ENCODE measurements around the gene SLC4A7.

DNA sequence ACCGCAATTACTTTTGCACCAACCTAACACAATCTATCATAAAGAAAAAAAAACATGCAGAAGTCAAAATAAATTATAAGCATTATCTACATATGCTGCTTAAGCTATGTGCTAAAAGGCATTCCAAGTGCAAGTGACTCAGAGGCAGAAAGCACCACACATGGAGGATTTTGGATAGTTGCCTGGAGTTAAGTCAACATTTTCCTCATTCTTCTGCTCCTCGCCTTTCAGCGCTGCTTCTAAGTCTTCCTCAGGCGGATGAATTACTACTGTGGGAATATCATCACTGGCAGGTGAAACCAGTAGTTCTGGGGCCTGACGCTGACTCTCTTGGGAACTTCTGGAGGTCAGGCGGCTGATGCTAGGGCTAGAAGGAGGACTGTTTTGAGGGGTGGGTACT, 53.1 kb downstream of the SLC4A7 start:
- TF ChIP-seq FOSL2 (IDR thresholded peaks at IDR 0.05; ENCODE audit: borderline replicate concordance, low read depth): peak; percentile 92
- peak; percentile 19; the same call in 1 of the 2 replicates for TF ChIP-seq TAF1 (IDR thresholded peaks at IDR 0.05; ENCODE audit: borderline replicate concordance, low read depth, low read length)
- TF ChIP-seq, protein P1, sequence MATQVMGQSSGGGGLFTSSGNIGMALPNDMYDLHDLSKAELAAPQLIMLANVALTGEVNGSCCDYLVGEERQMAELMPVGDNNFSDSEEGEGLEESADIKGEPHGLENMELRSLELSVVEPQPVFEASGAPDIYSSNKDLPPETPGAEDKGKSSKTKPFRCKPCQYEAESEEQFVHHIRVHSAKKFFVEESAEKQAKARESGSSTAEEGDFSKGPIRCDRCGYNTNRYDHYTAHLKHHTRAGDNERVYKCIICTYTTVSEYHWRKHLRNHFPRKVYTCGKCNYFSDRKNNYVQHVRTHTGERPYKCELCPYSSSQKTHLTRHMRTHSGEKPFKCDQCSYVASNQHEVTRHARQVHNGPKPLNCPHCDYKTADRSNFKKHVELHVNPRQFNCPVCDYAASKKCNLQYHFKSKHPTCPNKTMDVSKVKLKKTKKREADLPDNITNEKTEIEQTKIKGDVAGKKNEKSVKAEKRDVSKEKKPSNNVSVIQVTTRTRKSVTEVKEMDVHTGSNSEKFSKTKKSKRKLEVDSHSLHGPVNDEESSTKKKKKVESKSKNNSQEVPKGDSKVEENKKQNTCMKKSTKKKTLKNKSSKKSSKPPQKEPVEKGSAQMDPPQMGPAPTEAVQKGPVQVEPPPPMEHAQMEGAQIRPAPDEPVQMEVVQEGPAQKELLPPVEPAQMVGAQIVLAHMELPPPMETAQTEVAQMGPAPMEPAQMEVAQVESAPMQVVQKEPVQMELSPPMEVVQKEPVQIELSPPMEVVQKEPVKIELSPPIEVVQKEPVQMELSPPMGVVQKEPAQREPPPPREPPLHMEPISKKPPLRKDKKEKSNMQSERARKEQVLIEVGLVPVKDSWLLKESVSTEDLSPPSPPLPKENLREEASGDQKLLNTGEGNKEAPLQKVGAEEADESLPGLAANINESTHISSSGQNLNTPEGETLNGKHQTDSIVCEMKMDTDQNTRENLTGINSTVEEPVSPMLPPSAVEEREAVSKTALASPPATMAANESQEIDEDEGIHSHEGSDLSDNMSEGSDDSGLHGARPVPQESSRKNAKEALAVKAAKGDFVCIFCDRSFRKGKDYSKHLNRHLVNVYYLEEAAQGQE (IDR thresholded peaks at IDR 0.05; ENCODE audit: low read depth, low read length): no peak

Measured in SK-N-SH (cell line).